Stimulated activated CD8-positive, alpha-beta memory T cell treated with anti-CD3 and anti-CD28 coated beads, Interleukin-12 subunit alpha, Interleukin-12 subunit beta, amount 100 ng/mL, for 24 hours (primary cell): Measurements from ENCODE around the gene SCAF4.
"Not testable (repeated sequence)": the region's sequence is repeated elsewhere in the genome, so short reads cannot be mapped to it uniquely, and the experiment has no call there.

ENCODE experiments used
- DNase-seq: peaks from one replicate; pipeline ENCODE4 v3.0.0-alpha.2; 2020; ENCODE audit errors: extremely low read depth

The SCAF4 gene

GRCh38 chr21:31671146-31671716 lies 60.7 kb downstream of the SCAF4 start:
- DNase-seq = no peak

DNA sequence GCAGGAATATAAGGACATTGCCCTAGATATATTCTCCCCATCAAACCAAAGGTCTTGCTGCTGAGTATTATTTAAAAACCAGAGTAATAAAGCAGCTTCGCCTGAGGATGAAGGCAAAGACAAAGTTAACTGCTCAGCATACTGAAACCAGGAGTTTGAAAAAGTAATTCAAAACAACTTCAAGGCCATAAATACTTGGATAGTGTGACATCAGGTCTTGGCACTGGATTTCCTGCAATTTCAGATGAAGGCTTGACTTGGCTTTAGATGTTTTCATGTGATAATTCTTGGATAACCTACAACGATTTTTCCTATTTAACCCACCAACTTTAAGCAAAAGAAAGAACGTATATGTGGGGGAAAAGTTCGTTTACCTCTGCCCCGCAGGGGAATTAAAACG lies 61.8 kb downstream of the SCAF4 start:
- DNase-seq = no peak

DNA sequence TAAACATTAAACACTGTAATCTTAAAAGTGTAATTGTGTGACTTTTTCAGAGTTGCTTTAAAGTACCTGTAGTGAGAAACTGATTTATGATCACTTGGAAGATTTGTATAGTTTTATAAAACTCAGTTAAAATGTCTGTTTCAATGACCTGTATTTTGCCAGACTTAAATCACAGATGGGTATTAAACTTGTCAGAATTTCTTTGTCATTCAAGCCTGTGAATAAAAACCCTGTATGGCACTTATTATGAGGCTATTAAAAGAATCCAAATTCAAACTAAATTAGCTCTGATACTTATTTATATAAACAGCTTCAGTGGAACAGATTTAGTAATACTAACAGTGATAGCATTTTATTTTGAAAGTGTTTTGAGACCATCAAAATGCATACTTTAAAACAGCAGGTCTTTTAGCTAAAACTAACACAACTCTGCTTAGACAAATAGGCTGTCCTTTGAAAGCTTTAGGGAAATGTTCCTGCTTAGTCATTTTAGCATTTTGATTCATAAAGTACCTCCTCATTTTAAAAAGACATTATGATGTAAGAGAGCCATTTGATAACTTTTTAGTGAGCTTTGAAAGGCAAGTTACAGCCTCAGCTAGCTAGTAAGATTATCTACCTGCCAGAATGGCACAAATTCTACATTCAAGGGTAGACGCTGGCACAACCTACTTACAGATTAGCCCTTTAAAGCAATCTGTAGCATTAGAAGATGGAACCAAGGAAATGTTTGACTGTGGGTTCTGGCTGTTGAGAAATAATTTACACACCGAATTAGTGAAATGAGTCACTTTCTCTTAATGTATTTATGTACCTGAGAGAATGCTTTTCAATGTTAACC lies 63.0 kb downstream of the SCAF4 start:
- no peak for DNase-seq

GRCh38 chr21:31667639-31668038 lies 64.3 kb downstream of the SCAF4 start:
- DNase-seq = no peak

DNA sequence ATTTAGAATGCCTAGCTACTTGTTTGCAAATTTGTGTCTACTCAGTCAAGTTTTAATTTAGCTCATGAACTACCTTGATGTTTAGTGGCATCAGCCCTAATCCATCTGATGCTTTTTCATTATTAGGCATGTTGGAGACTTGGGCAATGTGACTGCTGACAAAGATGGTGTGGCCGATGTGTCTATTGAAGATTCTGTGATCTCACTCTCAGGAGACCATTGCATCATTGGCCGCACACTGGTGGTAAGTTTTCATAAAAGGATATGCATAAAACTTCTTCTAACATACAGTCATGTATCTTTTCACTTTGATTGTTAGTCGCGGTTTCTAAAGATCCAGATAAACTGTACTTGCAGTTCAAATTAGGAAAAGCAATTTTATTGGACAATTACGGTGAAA lies 64.8 kb downstream of the SCAF4 start:
- DNase-seq = no peak

- DNase-seq = no peak
Observed at GRCh38 chr21:31666445-31667010, 65.4 kb downstream of the SCAF4 start.

GRCh38 chr21:31665869-31666268 lies 66.0 kb downstream of the SCAF4 start:
- not testable (repeated sequence) for DNase-seq

- no peak for DNase-seq
Observed at GRCh38 chr21:31665397-31665796, 66.5 kb downstream of the SCAF4 start.

GRCh38 chr21:31663584-31664249 lies 68.2 kb downstream of the SCAF4 start:
- no peak for DNase-seq

GRCh38 chr21:31660591-31660990 lies 71.3 kb downstream of the SCAF4 start:
- no peak for DNase-seq

- no peak for DNase-seq
Observed at GRCh38 chr21:31660259-31660565, 71.7 kb downstream of the SCAF4 start.

GRCh38 chr21:31659536-31660258 lies 72.2 kb downstream of the SCAF4 start, which contains the start of gene SOD1:
Gene SOD1 (plus strand): TSS chr21:31659693. CDS start chr21:31659770, 77 bp downstream.
- peak; percentile 87 for DNase-seq

- no peak for DNase-seq
Observed at GRCh38 chr21:31659286-31659535, 72.7 kb downstream of the SCAF4 start.

- DNase-seq = no peak
Observed at GRCh38 chr21:31658053-31658452, 73.9 kb downstream of the SCAF4 start.

- DNase-seq = no peak
Observed at GRCh38 chr21:31656199-31657095, 75.5 kb downstream of the SCAF4 start.

DNA sequence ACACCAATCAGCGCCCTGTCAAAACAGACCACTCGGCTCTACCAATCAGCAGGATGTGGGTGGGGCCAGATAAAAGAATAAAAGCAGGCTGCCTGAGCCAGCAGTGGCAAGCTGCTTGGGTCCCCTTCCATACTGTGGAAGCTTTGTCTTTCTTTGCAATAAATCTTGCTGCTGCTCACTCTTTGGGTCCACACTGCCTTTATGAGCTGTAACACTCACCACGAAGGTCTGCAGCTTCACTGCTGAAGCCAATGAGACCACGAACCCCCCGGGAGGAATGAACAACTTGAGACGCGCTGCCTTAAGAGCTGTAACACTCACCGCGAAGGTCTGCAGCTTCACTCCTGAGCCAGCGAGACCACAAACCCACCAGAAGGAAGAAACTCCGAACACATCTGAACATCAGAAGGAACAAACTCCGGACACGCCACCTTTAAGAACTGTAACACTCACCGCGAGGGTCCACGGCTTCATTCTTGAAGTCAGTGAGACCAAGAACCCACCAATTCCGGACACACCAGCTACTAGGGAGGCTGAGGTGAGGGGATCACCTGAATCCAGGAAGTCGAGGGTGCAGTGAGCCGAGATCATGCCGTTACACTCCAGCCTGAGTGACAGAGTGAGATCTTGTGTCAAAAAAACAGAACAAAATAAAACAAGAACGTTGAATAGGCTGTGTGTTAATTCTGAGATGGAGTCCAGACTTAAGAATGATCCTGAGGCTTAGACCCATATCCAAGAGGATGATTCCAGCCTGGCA lies 76.9 kb downstream of the SCAF4 start:
- not testable (repeated sequence) for DNase-seq

DNA sequence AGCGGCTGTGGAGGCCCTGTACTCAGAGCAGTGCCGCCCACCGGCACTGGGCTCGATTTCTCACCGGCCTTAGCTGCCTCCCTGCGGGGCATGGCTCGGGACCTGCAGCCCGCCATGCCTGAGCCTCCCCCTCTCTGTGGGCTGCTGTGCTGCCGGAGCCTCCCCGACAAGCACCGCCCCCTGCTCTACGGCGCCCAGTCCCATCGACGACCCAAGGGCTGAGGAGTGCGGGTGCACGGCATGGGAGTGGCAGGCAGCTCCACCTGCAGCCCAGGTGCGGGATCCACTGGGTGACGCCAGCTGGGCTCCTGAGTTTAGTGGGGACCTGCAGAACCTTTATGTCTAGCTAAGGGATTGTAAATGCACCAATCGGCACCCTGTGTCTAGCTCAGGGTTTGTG lies 77.6 kb downstream of the SCAF4 start:
- DNase-seq = no peak

- not testable (repeated sequence) for DNase-seq
Observed at GRCh38 chr21:31651491-31651890, 80.4 kb downstream of the SCAF4 start.

DNA sequence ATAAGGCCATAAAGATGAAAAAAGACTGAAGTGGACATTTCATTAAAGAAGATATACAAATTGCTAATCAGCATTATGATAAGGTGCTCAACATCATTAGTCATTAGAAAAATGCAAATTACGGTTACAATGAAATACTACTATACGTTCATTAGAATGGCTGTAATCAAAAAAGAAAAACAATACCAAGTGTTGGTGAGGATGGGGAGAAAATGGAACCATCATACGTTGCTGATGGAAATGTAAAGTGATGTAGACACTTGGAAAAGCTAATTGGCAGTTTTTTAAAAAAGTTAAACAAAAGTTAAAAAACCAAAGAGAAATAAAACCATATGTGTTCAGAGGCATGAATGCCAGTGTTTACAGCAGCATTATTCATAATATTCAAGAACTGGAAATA lies 81.0 kb downstream of the SCAF4 start:
- no peak for DNase-seq

GRCh38 chr21:31647650-31648049 lies 84.3 kb downstream of the SCAF4 start:
- DNase-seq = no peak

DNA sequence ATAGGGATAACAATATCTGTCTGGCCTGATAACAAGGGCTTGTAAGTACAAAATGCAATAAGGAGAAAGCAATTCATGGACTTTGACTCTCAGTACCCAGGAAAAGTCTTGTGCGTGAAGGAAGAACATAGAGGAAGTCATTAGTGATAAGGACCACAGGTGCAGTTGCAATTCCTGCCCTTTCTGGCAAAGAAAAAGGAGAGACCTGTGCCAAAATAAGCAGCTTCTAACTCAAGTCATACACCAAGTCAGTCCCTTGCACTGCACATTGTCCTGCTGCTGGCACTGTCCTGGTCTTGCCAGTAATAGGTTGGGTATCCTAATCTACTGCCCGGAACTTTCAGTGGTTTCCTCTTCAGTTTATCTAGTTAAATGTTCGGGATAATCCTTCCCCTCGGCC lies 87.3 kb downstream of the SCAF4 start:
- no peak for DNase-seq
